K562 treated with DMSO at 1 percent for 4 hours (cell line): ENCODE results near the gene SLC35D1. TPM values are rescaled to one million over a fixed set of nuclear protein-coding genes. Genes with fewer than 3 reads are reported as not detected.

ENCODE experiments used
- total RNA-seq: library from RNA; unstranded; fragments of 300-600 nt; gene quantifications from 2 replicates; pipeline ENCODE4 v1.2.3, GENCODE V29; 2022; ENCODE audit not compliant: insufficient read depth

SLC35D1 gene
- total RNA-seq = 3.1 and 3.2 TPM in 2 replicates

GRCh38 chr1:67053785-67054772 lies at the start of gene SLC35D1:
TSS of gene SLC35D1 (minus strand) at chr1:67054148. CDS start at chr1:67054013, 135 bp downstream.

Other genes with a start within 250 kb of the SLC35D1 start
- 0.67 and 0.70 TPM in 2 replicates for gene DNAI4, start 129.3 kb downstream of the SLC35D1 start, total RNA-seq
- gene MIER1, start 129.2 kb downstream of the SLC35D1 start, total RNA-seq = 13.6 and 13.8 TPM in 2 replicates
- gene C1orf141, start 80.8 kb upstream of the SLC35D1 start, total RNA-seq = not detected in 2 replicates
- gene IL23R, start 112.3 kb upstream of the SLC35D1 start, total RNA-seq = 13.3 and 17.1 TPM in 2 replicates